Spleen (tissue), 7 donors: ENCODE results near the gene PIP5K1B.

Source experiments
- CTCF ChIP-seq, 11 experiments: fragments of 200-600 bp in 7 of 11; fragments of 450-650 bp in 4 of 11; sonication (generic) in 4 of 11; IDR thresholded peaks in 8 of 11; conservative IDR thresholded peaks in 3 of 11; 1 replicate in 7 of 11; 2 replicates in 4 of 11; pipeline versions ENCODE4 v1.4.0 to v1.8.0; 2016 to 2021; ENCODE audit warnings: antibody characterized with exemption in 11 of 11, inconsistent platforms in 4 of 11, mild to moderate bottlenecking in 1 of 11
- POLR2A ChIP-seq, 3 donors: fragments of 450-650 bp; IDR thresholded peaks; one replicate each; pipeline ENCODE4 v1.5.1; 2017; ENCODE audit warnings: antibody characterized with exemption in 3 of 3, mild to moderate bottlenecking in 1 of 3
- POLR2AphosphoS5 ChIP-seq, 3 donors: sonication (generic); formaldehyde crosslinking; IDR thresholded peaks; one replicate each; pipeline ENCODE4 v1.5.1; 2017; ENCODE audit warnings: antibody characterized with exemption in 3 of 3
- donor health status: DM: no; HTN: no; CAD: no; lungs with moderate emphysema.
- donor health status: DM: no; HTN: no; CAD: no.
- donor health status: DM: no; HTN: no; CAD: no.

- TF ChIP-seq CTCF (IDR thresholded peaks at IDR 0.05 in 8 of 11, conservative IDR thresholded peaks at IDR 0.05 in 3 of 11) (no peak), POLR2A (IDR thresholded peaks at IDR 0.05) (no peak), POLR2AphosphoS5 (IDR thresholded peaks at IDR 0.05) (no peak)
Measured at GRCh38 chr9:68710111-68710471, 5.1 kb downstream of the PIP5K1B start.
